K562 (cell line): Measurements from ENCODE around the gene GNG7. TPM values are rescaled to one million over a fixed set of nuclear protein-coding genes. Genes with fewer than 3 reads are reported as not detected.

Experiments used
- ATAC-seq: fragments of 200-7000 bp; cut with Tn5 transposase; 3 replicates; pipeline ENCODE4 v1.9.1; 2020; ENCODE audit warnings: moderate library complexity
- BruUV-seq: library from RNA; stranded (reverse); fragments of 400-500 nt; replicated peaks from 2 replicates; lab custom pipeline; 2021; lab: Mats Ljungman, UMichigan
- CTCF ChIA-PET: fragments of 300-600 bp; formaldehyde crosslinking; extraction: SDS; loops from one replicate; lab custom pipeline; 2021; ENCODE audit warnings: low intra/inter-chr PET ratio; lab: Yijun Ruan, JAX
- POLR2A ChIA-PET: fragments of 300-600, 350-650 bp; sonication (Branson Sonifier 250); formaldehyde crosslinking; extraction: SDS; loops from one replicate; lab custom pipeline; 2021; ENCODE audit warnings: antibody characterized with exemption, inconsistent platforms; lab: Yijun Ruan, JAX
- DNase-seq, 4 experiments: peaks; one replicate each; pipeline versions ENCODE4 v3.0.0 to v3.0.0-alpha.2; 2011 to 2018; ENCODE audit warnings: low spot score in 3 of 4, mixed read lengths in 3 of 4; ENCODE audit errors: extremely low read depth in 1 of 4
- FAIRE-seq: peaks from 2 replicates; lab custom pipeline; 2011; peaks lifted over from hg19 to GRCh38; lab: Jason Lieb, UNC
- H2AFZ ChIP-seq: 2 replicates; pipeline ENCODE4 v1.6.0; 2011; ENCODE audit warnings: low read depth, low read length, control low read depth, inconsistent platforms
- H3K27ac ChIP-seq: fragments of 200-600 bp; 3 replicates; pipeline ENCODE4 v1.8.0; 2011; ENCODE audit warnings: low read depth, mild to moderate bottlenecking, control low read depth, inconsistent platforms, low read length, moderate library complexity, mixed read lengths; ENCODE audit errors: extremely low read depth
- H3K27me3 ChIP-seq, 2 experiments: fragments of 300-600 bp in 1 of 2; 2 replicates in 1 of 2; 3 replicates in 1 of 2; pipeline versions ENCODE4 v1.6.0 to v1.8.0; 2011; ENCODE audit warnings: inconsistent platforms in 2 of 2, low read length in 2 of 2, mild to moderate bottlenecking in 1 of 2, mixed read lengths in 1 of 2, moderate library complexity in 1 of 2; ENCODE audit not compliant: control insufficient read depth in 2 of 2, insufficient read depth in 2 of 2
- H3K36me3 ChIP-seq: fragments of 300-600 bp; 3 replicates; pipeline ENCODE4 v1.8.0; 2011; ENCODE audit warnings: mild to moderate bottlenecking, low read length, inconsistent platforms; ENCODE audit not compliant: control insufficient read depth, insufficient read depth
- H3K4me1 ChIP-seq, 2 experiments: fragments of 200-600 bp in 1 of 2; replicated peaks in 1 of 2; 2 replicates in 1 of 2; 3 replicates in 1 of 2; pipeline versions ENCODE4 v1.5.1 to v1.8.0; 2011; ENCODE audit warnings: inconsistent platforms in 2 of 2, low read length in 2 of 2, mild to moderate bottlenecking in 1 of 2, mixed read lengths in 1 of 2, moderate library complexity in 1 of 2; ENCODE audit not compliant: control insufficient read depth in 2 of 2, insufficient read depth in 2 of 2
- H3K4me2 ChIP-seq: 2 replicates; pipeline ENCODE4 v1.6.1; 2011; ENCODE audit warnings: low read length, control low read depth, inconsistent platforms, mixed read lengths; ENCODE audit not compliant: insufficient read depth
- H3K4me3 ChIP-seq: fragments of 200-600 bp; sonication (generic), shearing (Covaris generic); 2 replicates; pipeline ENCODE4 v1.5.1; 2016; ENCODE audit warnings: control low read depth, inconsistent platforms
- H3K79me2 ChIP-seq: fragments of 200-600 bp; 3 replicates; pipeline ENCODE4 v1.8.0; 2011; ENCODE audit warnings: low read length, inconsistent platforms; ENCODE audit not compliant: control insufficient read depth, insufficient read depth
- H3K9ac ChIP-seq, 2 experiments: 2 replicates each; pipeline versions ENCODE4 v1.6.0 to v1.6.1; 2011; ENCODE audit warnings: low read depth in 2 of 2, low read length in 2 of 2, control low read depth in 1 of 2, inconsistent platforms in 1 of 2, mild to moderate bottlenecking in 1 of 2, mixed read lengths in 1 of 2; ENCODE audit not compliant: insufficient read depth in 1 of 2
- H3K9me1 ChIP-seq: one replicate; pipeline ENCODE4 v1.6.0; 2011; ENCODE audit warnings: inconsistent platforms, mild to moderate bottlenecking, low read length, moderate library complexity; ENCODE audit not compliant: control insufficient read depth, insufficient read depth
- H3K9me3 ChIP-seq: replicated peaks from 2 replicates; pipeline ENCODE4 v1.5.1; 2011; ENCODE audit warnings: low read depth, low read length, inconsistent platforms; ENCODE audit not compliant: control insufficient read depth, insufficient read depth
- H4K20me1 ChIP-seq: replicated peaks from 2 replicates; pipeline ENCODE4 v1.6.1; 2011; ENCODE audit warnings: low read length, inconsistent platforms, mixed read lengths; ENCODE audit not compliant: control insufficient read depth, insufficient read depth
- EWSR1 ChIP-seq: fragments of 450-650 bp; IDR thresholded peaks from 2 replicates; pipeline ENCODE4 v1.6.1; 2018; ENCODE audit warnings: borderline replicate concordance, mild to moderate bottlenecking, low read depth, moderate library complexity; ENCODE audit not compliant: partially characterized antibody
- SIN3A ChIP-seq, 2 experiments: fragments of 150-350 bp in 1 of 2; IDR thresholded peaks; 2 replicates each; pipeline ENCODE4 v1.6.1; 2011 to 2016; ENCODE audit warnings: borderline replicate concordance in 2 of 2, low read depth in 2 of 2, low read length in 2 of 2, mild to moderate bottlenecking in 2 of 2, moderate library complexity in 2 of 2; ENCODE audit not compliant: control insufficient read depth in 1 of 2
- TAF7 ChIP-seq: fragments of 450-650 bp; IDR thresholded peaks from 2 replicates; pipeline ENCODE4 v1.6.1; 2016; ENCODE audit warnings: missing genetic modification characterization, missing compliant biosample characterization
- TCF15 ChIP-seq: fragments of 250-450 bp; sonication (Bioruptor Pico); IDR thresholded peaks from 2 replicates; pipeline ENCODE4 v1.8.0; 2022; ENCODE audit warnings: moderate library complexity, mild to moderate bottlenecking, inconsistent platforms
- THRA ChIP-seq: fragments of 450-650 bp; IDR thresholded peaks from 2 replicates; pipeline ENCODE4 v1.6.1; 2017; ENCODE audit warnings: mild to moderate bottlenecking, moderate library complexity
- ZNF12 ChIP-seq: sonication (generic); formaldehyde crosslinking; IDR thresholded peaks from 2 replicates; pipeline ENCODE4 v1.4.0; 2020; ENCODE audit warnings: mild to moderate bottlenecking, missing genetic modification reagents
- ZNF507 ChIP-seq: conservative IDR thresholded peaks from 2 replicates; pipeline ENCODE4 v1.6.1; 2017; ENCODE audit warnings: missing genetic modification characterization, missing compliant biosample characterization
- ZNF586 ChIP-seq: fragments of 450-650 bp; formaldehyde crosslinking; conservative IDR thresholded peaks from 2 replicates; pipeline ENCODE4 v1.4.0; 2020; ENCODE audit warnings: mild to moderate bottlenecking, moderate library complexity
- ZNF785 ChIP-seq: fragments of 250-450 bp; sonication (Bioruptor Pico); IDR thresholded peaks from 2 replicates; pipeline ENCODE4 v1.4.0; 2020; ENCODE audit warnings: mild to moderate bottlenecking
- WGBS: fragments of 100-300 bp; shearing (Covaris generic); methylation state at CpG from one replicate; pipeline ENCODE4 v1.1.6; 2016; ENCODE audit warnings: low coverage, mixed read lengths; ENCODE audit not compliant: insufficient coverage; ENCODE audit errors: missing lambda C conversion rate; 5-methylcytosine and 5-hydroxymethylcytosine counted together
- in situ Hi-C: fragments of 300-500 bp; cut with MboI; formaldehyde crosslinking; loops from 4 replicates; pipeline ENCODE4 v1.15.0; 2018; ENCODE audit warnings: inconsistent platforms, mixed read lengths
- intact Hi-C: fragments of 100-400 bp; cut with micrococcal nuclease; formaldehyde crosslinking; loops from 2 replicates; pipeline ENCODE4 v1.14.2; 2022
- polyA plus RNA-seq, 8 experiments: library from polyadenylated mRNA; depleted of rRNA in 4 of 8; stranded (reverse) in 5 of 8; unstranded in 3 of 8; fragments of >200 nt; fragmentation: Nextera tagmentation in 2 of 8; fragmentation: Illumina TruSeq in 1 of 8; extraction: Ambion mirVana in 2 of 8; extraction: Trizol in 1 of 8; gene quantifications; 2 replicates each; pipeline versions ENCODE4 v1.2.1 to v1.2.3, GENCODE V29; 2011 to 2014; ENCODE audit warnings: inconsistent platforms in 1 of 8, missing spikeins in 1 of 8
- total RNA-seq, 7 experiments: library from RNA; depleted of rRNA in 6 of 7; stranded (reverse); fragments of >200 nt in 6 of 7; fragmentation: Illumina TruSeq in 2 of 7; extraction: Trizol in 2 of 7; gene quantifications; 2 replicates each; pipeline versions ENCODE4 v1.2.1 to v1.2.3, GENCODE V29; 2011 to 2021; ENCODE audit warnings: low replicate concordance in 1 of 7
- TF ChIP-seq, protein P1 (sequence below): fragments of 250-450 bp; sonication (Bioruptor Pico); IDR thresholded peaks from 2 replicates; pipeline ENCODE4 v1.5.0; 2020; ENCODE audit warnings: mild to moderate bottlenecking, borderline replicate concordance
- TF ChIP-seq, protein P2 (sequence below): fragments of 450-650 bp; IDR thresholded peaks from 2 replicates; pipeline ENCODE4 v1.6.1; 2016; ENCODE audit warnings: antibody characterized with exemption
- TF ChIP-seq, protein P3 (sequence below): sonication (generic); formaldehyde crosslinking; IDR thresholded peaks from 2 replicates; pipeline ENCODE4 v1.8.1; 2022; ENCODE audit warnings: missing genetic modification reagents

GNG7 gene
- total and polyA plus RNA-seq, 9 of the 15 experiments (the other 6 are each of a cell fraction or from before 2014, with no cell fraction given), result 0.01 to 0.20 (median 0.06) TPM; not detected in 1

DNA sequence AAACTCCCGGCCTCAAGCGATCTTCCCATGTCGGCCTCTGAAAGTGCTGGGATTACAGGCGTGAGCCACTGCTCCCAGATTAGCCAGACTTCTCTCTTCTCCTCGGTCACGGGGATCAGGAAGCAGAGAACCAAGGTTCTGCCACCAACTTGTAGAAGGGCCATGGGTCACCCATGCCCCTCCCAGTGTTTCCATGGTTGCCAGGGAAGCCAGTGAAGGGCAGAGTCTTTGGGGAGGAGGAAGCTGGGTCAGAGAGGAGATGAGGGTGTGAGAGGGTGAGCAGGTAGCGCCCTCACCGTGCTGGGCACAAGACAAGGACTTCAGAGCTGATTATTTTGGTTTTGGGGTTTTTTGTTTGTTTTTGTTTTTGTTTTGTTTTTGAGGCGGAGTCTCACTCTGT, 77.1 kb downstream of the GNG7 start:
- H3K4me3 ChIP-seq, result no peak overlapping the region

More for the DNA sequence above, 77.1 kb downstream of the GNG7 start:
- CTCF ChIA-PET, result no interaction called here
- WGBS, result 19% methylated on average over 6 of the region's 9 CpGs
- H3K9ac ChIP-seq, result no peak overlapping the region
- in situ Hi-C loops (no loop called here), intact Hi-C loops (no loop called here)
- H3K9me1 ChIP-seq, result no peaks in the 10 kb centered on the region
- H3K4me1 ChIP-seq, result peaks cover 2 to 15% of the 10 kb centered on the region in 2 experiments; a peak in 3 of 5 replicates
- no peak overlapping the region for H2AFZ ChIP-seq
- DNase-seq, result no peak
- H3K27me3 ChIP-seq, result peaks cover 2 to 44% of the 10 kb centered on the region in 2 experiments
- H3K27ac ChIP-seq, result no peak overlapping the region
- H3K4me2 ChIP-seq, result no peak overlapping the region
- peaks cover 4% of the 10 kb centered on the region; the same call in 1 of the 2 replicates for H3K9me3 ChIP-seq
- ATAC-seq, result no peak
- POLR2A ChIA-PET, result interaction anchor here (0.6 kb wide), 1 partner anchor 53 kb away, joined by 3 read pairs; no protein-coding TSS in a partner anchor
- BruUV-seq, result no TSS peak
- no peak for TF ChIP-seq SIN3A (IDR thresholded peaks at IDR 0.05; ENCODE audit: borderline replicate concordance in 2 of 2, control insufficient read depth in 1 of 2, low read depth in 2 of 2, low read length in 2 of 2)
- no peak for TF ChIP-seq EWSR1
- no peak for TF ChIP-seq ZNF586 (CRISPR knock-in tag)
- no peak for TF ChIP-seq ZNF507 (tag)
- TF ChIP-seq, protein P1, sequence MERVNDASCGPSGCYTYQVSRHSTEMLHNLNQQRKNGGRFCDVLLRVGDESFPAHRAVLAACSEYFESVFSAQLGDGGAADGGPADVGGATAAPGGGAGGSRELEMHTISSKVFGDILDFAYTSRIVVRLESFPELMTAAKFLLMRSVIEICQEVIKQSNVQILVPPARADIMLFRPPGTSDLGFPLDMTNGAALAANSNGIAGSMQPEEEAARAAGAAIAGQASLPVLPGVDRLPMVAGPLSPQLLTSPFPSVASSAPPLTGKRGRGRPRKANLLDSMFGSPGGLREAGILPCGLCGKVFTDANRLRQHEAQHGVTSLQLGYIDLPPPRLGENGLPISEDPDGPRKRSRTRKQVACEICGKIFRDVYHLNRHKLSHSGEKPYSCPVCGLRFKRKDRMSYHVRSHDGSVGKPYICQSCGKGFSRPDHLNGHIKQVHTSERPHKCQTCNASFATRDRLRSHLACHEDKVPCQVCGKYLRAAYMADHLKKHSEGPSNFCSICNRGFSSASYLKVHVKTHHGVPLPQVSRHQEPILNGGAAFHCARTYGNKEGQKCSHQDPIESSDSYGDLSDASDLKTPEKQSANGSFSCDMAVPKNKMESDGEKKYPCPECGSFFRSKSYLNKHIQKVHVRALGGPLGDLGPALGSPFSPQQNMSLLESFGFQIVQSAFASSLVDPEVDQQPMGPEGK (CRISPR knock-in tag), result no peak
- no peak for TF ChIP-seq ZNF785 (CRISPR knock-in tag)
- TF ChIP-seq, protein P2, sequence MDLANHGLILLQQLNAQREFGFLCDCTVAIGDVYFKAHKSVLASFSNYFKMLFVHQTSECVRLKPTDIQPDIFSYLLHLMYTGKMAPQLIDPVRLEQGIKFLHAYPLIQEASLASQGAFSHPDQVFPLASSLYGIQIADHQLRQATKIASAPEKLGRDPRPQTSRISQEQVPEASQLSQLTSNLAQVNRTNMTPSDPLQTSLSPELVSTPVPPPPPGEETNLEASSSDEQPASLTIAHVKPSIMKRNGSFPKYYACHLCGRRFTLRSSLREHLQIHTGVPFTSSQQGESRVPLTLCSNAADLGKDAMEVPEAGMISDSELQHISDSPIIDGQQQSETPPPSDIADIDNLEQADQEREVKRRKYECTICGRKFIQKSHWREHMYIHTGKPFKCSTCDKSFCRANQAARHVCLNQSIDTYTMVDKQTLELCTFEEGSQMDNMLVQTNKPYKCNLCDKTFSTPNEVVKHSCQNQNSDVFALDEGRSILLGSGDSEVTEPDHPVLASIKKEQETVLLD, result no peak
- TF ChIP-seq, protein P3, sequence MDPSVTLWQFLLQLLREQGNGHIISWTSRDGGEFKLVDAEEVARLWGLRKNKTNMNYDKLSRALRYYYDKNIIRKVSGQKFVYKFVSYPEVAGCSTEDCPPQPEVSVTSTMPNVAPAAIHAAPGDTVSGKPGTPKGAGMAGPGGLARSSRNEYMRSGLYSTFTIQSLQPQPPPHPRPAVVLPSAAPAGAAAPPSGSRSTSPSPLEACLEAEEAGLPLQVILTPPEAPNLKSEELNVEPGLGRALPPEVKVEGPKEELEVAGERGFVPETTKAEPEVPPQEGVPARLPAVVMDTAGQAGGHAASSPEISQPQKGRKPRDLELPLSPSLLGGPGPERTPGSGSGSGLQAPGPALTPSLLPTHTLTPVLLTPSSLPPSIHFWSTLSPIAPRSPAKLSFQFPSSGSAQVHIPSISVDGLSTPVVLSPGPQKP, result no peak
- TF ChIP-seq THRA, result no peak
- no peak for TF ChIP-seq TCF15 (CRISPR knock-in tag)
- no peak for TF ChIP-seq TAF7 (tag)
- TF ChIP-seq ZNF12 (CRISPR knock-in tag), result no peak
- FAIRE-seq, result no peak
- H3K79me2 ChIP-seq, result no peaks in the 10 kb centered on the region
- no peaks in the 10 kb centered on the region; the same call in 1 of the 2 replicates for H4K20me1 ChIP-seq
- H3K36me3 ChIP-seq, result no peaks in the 10 kb centered on the region
